A172 (cell line): ENCODE results near the gene ELFN2. TPM values are rescaled to one million over a fixed set of nuclear protein-coding genes. Genes with fewer than 3 reads are reported as not detected.
"Not testable (repeated sequence)": the region's sequence is repeated elsewhere in the genome, so short reads cannot be mapped to it uniquely, and the experiment has no call there.

ENCODE experiments used
- DNase-seq: peaks from one replicate; pipeline ENCODE4 v3.0.0-alpha.2; 2015; ENCODE audit warnings: low spot score
- total RNA-seq: library from RNA; depleted of rRNA; stranded (reverse); fragments of >200 nt; shearing (Covaris generic); gene quantifications from 2 replicates; pipeline ENCODE4 v1.2.3, GENCODE V29; 2014

The ELFN2 gene
- total RNA-seq, 1 experiment from 2014 or later = 0.93 TPM

DNA sequence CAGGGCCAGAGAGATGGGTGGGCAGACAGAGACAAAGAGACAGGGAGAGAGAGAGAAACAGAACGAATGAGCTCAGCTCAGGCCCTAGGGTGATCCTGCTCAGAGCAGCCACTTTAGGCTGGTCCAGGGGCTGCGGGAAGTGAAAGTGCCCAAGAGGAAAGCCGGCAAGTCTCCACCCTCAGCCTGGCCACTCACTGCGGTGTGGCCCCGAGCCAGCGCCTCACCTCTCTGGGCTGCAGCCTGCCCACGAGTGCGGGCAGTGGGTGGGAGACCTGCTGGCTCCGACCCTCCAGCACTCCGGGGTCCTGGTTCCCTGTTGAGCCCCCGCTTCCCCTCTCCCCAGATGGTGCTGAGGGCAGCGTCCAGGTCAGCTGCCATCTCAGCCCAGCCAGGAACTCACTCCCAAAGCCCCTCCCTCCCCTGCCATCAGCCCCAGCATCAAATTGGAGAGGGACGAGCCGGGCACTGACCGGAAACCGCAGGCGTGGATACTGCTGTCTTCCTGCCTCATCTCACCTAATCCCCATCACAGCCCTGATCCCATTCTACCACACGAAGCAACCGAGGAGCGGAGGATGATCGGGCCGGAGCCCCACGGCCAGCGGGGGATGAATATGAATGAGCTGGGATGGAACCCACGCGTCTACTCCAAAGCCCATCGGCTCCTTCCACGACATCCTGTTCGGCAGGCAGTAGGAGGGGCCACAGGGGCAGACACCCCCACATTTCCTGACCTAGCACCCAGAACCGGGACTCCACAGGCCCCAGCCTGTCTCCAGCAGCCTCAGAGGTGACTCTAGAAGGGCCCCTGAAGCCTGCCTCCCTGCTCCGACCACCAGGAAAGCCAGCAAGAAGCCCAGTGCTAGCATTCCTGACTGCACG, 16.9 kb downstream of the ELFN2 start:
- no peak for DNase-seq

DNA sequence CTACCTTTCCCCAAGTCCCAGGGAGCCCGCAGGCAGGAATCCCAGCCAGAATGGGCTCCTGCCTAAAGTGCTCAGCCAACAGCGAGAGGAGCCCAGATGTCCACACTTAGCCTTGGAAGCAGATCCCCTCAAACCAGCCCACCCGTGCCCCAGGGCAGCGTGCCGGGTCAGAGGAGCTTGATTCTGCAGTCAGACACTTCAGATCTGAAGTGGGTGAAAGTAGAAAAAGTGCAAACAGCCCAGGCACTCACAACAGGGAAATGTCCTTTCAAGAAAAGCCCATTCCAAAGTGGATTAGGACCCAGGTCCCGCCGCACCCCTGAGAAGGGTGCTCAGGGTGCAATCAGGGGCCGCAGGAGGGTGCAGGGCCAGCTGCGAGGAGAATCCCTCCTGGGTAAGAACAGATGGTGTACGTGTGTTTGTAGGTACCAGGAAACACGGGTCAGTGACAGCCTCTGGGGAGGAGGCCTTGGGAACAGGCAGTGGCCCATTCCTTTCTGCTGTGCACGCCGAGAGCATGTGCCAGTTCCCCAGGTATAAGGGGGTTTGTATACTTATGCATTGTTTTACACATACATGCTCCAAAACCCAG, 17.7 kb downstream of the ELFN2 start:
- DNase-seq = no peak

DNA sequence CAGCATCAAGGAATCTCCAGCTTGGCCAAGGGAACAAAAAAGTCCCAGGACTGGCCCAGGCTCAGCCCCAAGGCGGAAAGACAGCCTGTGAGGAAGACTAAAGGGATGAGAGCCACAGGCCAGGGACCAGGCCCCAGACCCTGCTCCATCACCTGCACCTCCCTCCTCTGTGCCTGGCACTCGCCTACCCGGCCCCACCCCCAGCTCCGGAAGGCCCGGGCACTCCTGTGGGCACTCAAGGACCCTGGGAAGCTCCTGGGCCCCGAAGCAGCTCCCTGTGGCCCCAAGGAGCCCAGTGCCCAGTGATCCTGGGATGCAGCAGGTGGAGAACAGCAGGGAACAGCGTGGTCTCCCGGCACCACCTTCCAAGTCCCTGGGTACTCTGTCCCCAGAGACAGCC, 18.2 kb downstream of the ELFN2 start:
- no peak for DNase-seq

DNA sequence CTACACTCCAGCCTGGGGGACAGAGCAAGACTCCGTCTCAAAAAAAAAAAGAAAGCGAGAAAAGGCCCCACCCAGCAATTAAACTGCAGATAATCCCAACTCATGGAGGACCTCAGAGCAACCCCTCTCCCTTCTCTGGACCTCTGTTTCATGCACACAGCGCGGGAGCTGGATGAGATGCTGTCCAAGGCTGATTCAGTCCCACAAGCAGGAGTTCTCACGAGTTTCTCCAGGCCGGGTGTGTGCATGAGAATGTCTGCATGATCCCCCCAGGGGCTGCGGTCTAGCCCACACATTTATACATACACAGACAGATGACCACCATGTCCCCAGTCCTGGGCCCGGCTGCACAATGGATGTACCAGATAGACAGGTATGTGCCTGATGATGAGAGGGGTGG, 19.4 kb downstream of the ELFN2 start:
- no peak for DNase-seq

DNA sequence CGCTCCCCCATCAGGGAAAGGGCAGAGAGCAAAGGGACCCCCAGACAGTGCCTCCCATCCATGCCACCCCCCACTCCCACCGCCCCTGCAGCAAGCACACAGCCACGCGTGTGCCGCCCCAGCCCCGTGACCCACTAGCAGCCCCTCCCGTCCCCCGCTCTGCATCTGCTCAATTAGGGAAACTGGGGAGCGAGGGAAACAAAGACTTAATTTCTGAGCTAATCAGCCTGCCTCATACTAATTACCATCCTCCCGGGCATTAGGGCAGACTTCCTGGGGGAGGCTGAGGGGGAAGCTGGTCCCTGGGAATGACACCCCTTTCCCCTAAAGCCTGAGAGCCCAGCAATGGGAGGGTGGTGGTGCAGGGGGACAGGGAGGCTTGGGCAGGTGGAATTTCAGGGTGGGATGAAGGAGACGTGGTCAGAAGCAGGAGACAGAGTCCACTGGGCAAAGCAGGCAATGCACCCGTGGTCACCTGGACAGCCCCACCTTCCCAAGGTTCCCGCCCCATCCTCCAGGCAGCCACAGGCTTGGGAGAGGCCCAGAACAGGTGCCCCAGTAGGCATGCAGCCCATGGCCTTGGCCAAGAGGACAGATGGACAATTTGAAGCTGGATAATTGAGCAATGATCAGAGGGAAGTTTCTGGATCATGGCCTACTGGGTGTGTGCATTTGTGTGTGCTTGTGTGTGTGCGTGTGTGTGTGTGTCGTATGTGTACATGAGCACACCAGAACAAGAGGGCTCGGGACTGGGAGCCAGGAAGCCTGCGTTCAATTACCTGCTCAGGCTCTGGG, 20.6 kb downstream of the ELFN2 start:
- no peak for DNase-seq

DNA sequence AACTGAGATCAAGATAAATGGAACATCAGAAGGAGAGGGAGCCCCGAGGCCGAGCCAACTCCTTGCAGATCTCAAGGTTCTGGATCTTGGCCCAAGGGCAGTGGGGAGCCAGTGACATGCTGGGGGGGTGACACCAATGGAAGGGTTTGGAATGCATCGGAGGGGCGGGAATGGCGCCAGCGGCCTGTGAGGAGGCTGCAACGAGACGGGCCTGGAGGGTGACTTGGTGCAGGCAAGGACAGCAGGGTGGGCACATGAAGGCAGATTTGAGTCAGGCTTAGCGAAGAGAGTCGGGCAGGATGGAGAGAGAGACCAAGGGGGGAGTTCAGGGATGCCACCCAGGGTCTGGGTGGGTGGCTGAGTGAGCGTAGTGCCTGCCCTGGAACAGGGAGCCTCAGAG, 23.2 kb downstream of the ELFN2 start:
- DNase-seq = no peak

DNA sequence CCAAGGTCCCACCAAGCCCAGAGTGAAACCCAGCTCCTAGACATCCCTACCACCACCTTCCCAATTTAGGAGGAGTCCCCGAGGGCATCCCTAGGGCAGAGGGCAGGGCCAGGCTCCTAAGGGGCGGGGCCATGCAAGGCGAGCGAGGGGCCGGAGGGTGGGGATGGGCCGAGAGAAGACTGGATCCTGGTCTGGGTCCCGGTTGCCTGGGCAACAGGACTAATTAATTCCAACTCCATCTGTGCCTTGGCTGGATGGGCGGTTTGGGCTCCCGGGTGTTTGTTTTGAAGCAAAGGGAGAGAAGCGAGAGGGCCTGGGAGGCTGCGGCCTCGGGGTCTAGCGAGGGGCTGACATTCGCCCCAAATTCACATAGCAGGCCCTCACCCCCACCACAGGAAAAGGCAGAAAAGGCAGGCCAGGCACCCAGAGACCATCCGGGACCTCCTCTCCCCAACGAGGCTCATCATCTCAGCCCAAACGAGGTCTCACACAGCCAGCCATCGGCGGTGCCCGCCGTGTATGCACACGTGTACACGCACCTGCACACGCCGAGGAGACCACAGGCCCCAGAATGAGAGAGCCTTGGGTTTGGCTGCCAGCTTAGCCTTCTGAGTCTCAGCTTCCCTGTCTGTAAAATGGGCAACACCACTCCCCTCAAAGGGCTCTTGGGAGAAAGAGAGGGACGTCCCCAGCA, 23.9 kb downstream of the ELFN2 start:
- no peak for DNase-seq

DNA sequence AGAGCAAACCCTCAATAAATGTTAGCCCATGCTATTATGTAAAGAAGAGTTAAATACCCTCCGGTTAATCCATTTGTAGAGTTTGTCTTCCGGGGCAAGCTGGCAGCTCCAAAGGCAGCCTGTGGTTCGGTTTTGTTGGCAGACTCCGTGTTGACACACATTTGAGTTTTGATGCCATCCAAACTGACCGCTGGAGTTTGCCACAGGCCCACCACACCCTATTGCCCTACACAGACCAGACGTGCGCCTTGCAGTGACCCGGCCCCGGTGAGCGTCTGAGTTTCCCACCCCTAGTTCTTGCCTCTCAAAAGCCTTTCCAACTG, 25.1 kb downstream of the ELFN2 start:
- no peak for DNase-seq

DNA sequence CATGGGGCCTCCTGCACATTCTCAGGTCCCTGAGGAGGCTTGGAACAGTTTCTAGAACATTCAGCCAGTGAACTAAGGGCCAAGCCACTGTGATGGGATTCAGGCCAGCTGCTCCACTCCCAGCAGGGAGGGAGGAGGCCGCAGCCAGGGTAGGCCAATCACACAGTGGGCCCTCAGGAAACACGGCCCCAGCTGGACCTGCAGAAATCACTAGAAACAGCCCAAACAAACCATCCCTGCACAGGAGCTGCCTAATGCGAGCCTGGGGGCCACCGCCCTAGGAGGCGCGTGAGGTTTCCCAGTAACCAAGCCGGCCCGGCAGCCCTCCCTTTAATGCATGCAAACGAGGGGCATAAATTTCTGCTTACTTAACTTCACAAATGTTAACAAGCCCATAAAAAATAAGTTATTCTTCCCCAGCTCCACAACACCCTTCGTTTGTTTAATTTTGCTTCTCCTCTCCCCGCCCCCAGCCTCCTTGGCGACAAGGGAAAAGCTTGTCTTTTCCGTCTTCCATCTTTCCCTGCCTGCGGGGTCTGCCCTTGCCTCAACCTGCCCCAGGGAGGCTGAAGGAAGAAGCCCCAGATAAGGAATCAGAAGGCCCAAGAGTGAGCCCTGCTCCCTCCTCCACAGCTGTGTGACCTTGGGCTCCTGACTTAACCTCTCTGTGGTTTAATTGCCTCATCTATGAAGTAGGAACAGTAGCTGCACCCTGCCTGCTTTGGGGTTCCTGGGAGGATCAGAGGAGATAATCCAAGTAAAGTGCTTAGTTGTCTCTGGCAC, 25.7 kb downstream of the ELFN2 start:
- no peak for DNase-seq

DNA sequence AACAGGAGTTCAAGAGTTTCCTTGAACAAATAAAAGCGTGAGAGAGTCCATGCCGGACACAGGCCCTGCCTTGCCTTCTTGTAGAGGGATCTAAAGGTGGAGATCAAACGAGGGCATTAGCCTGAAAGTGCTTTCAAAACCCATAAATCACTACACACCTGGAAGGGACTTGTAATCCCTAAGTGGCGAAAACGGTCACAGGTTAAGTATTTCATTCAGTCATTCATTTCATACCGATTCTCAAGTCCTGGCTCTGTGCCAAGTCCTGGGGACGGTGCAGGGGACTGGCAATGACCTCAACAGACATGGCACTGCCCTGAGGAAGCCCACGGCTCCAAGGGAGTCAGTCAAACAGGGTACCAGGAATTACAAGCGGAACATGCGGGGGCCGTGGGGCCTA, 26.6 kb downstream of the ELFN2 start:
- DNase-seq = no peak

DNA sequence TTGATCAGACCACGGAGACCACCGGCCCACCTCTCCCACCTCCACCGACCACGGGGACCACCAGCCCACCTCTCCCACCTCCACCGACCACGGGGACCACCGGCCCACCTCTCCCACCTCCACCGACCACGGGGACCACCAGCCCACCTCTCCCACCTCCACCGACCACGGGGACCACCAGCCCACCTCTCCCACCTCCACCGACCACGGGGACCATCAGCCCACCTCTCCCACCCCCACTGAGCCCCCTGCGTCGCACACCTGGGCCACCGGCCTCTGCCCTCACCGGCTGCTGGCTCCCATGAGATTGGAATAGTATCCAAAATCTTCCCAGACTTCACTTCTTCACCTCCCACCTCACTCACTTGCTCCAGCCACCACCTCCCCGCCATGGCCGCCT, 27.8 kb downstream of the ELFN2 start:
- DNase-seq = not testable (repeated sequence)

DNA sequence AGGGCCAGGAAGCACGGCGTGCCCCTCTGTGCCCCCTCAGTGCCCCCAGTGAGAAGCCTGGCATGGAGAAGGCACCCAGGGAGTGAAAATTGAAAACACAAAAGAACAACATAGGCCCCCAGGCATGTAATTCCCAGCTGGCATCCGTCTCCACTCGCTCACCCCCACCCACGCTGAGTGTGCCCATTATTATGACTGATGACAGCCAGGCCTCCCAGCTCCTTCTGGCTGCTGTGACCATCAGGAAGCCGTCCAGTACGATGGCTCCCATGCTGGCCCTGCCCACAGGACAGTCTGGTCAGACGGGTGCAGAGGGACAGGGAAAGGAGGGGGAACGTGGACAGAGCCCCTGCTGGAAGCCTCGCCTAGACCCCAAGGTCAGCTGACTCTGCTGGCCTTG, 30.1 kb downstream of the ELFN2 start:
- no peak for DNase-seq

DNA sequence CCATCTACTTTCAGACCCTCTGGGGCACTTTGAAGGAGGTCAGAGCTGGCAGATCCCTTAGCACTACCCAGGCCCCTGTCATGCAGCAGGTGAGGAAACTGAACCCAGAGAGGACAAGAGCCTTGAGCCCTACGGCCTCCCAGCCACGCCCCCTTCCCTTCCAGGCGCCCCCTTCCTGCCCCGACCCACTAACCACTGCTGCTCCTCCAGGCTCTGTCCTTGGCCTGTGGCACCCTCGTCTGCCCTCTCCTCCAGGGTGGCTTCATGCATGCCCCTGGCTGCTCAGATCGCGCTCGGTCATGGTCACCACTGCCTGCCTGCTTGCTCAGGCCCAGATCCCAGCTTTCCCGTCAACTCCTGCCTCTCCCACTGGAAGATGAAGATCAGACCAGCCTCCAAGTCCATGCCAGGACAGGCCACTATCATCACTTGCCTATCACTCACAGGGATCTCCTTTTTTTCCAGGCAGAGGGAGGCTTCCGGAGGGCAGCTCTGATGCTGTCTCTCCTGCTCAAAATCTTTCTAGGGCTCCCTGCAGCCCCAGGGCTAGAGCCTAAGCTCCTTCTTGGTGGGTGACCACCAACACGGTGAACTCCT, 30.7 kb downstream of the ELFN2 start:
- DNase-seq = no peak

DNA sequence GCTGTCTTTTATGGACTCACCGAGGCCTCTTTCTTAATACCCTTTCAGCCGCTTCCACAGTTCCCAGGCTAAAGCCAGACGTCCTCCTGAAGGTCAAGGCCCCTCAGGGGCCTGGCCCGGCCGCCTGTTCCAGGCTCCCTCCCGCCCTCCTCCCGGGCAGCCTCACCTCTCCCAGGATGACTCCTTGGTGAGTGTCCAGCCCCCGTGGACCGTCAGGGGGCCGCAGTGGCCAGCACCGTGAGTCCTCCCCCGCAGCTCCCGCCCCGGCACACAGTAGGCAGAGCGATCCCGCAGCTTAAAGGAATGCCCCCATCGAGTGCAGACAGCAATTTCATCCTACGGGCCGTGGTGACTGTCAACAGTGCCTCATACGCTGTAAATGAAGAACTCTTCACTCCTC, 32.9 kb downstream of the ELFN2 start:
- no peak for DNase-seq

DNA sequence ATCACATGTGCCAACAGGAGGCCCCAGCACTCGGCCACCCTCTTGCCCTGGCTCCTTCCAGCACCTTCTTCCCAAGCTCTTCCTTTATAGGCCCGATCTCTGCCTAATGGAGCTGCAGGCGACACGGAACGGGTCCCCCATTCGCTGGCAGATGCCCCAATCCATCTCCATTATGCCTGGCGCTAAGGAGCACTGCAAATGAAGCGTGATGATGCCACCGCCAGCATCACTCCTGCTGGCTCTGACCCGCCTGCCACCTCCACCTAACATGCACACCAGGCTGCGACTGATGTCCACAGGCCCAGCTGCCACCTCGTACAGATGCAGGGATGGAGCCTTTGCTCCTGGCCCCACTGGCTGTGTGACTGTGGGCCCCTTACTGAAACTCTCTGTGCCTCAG, 33.5 kb downstream of the ELFN2 start:
- no peak for DNase-seq

DNA sequence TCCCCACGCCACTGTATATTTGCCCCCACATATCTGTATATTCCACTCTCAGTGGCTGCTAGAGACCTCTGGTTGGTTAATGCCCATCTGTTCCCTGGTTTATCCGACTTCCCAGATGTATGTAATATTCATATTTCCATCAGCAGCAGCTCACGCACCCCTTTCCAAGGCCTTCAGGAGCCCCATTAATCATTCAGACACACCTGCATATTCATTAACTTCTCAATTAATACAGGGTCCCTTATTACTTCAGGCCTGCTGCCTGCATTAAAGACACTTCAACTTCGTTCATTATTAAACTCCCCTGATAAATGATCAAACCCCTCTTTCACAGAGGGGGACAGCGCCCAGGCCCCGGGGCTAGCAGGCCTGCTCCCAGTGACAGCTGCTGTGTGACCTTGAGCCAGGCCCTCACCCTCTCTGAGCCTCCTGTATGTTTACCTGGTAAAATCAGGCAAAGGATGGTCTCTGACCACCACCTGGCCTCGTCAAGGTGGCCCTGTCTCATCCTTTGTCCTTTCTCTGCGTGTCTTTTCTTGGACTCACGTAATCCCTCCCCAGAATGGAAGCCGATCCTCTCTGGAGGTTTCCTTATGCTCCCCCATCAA, 34.5 kb downstream of the ELFN2 start:
- no peak for DNase-seq

DNA sequence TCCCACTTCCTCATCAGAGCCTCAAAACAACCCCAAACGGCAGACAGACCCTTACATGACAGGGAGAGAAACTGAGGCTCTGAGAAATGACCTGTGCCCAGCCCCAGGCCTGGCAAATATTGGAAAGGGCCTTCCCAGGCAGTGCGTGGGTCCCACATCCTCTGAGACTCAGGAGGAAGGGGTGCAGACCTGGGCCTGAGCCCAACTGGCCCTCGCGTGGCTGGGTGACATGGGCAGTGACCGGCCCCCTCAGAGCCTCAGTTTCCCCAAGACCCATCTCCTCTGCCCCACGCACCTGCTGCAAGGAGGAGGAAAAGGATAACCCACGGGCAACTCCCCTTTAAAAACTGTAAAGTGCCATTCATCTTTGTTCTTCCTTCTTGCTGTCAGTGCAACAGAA, 35.6 kb downstream of the ELFN2 start:
- DNase-seq = no peak

DNA sequence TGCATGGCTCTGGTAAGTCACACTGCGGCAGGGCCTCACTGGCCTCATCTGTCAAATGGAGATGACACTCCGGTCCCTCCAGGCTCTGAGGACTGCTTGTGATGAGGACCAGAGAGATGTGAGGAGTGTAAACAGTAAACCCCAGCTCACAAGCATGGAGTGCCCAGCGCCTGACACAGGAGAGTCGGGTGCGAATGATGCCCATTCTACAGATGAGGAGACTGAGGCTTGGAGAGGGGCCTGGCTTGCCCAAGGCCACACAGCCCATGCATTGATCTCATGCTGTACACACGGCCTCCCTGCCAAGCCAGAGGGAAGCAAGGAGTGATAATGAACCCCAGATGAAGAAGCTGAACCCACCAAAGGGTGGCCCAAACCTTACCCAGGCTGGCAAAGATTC, 37.2 kb downstream of the ELFN2 start:
- DNase-seq = no peak

DNA sequence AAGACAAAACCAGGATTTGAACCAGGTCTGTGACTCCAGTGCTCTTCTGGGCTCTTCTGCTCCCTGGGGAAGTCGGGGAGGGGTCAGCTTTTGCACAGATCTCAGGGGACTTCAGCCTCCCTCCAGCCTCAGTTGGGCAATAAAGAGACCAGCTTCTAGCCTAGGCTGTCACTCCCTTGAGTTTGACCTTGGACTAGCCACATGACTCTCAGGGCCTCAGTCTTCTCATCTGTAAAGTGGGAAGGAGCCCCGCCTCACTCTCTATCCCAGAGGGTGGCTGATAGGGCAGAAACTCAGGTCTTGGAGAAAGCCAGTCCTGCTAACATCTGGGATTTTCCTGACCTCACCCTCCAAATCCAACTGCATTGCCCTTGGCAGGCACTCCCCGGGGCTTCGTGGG, 38.7 kb downstream of the ELFN2 start:
- no peak for DNase-seq

DNA sequence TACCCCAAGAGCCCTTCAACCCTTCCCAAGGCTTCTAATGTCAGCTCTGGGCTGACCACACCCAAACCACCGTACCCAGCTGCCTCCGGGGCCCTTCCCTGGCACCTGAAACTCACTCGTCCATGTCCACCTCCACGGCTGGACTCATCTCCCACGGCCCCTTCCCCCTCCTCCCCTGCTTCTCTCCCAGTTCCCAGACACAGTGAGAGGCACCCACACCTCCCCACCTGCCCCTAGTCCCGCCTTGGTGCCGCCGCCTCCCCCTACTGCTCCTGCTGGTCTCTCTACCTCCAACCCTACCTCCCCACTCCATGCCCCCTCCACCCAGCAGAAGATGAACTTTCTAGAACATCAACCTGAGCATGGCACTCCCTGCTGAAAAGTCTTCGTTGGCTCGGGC, 39.5 kb downstream of the ELFN2 start:
- DNase-seq = no peak

DNA sequence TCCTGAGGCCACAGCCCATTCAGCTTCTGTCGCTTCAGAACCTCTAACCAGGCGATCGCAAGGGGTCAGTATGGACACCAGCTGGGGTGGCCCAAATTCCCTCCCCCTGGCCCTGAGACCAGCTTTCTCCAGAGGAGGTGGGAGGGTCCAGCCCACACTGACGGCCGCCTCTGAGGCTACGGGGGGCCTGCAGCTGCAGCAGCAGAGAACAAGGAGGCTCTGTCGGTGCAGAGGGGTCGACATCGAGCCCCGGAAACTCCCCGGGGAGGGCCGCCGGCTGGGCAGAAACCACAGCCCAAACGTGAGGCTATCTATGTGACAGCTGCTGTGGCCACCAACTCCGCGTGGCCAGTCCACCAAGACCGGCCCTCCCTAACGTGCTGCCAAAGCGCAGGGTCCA, 40.8 kb downstream of the ELFN2 start:
- DNase-seq = no peak
